Adrenal gland (tissue), 5 donors: ENCODE results near the gene KCNIP2.

Source experiments
- CTCF ChIP-seq, 6 experiments: fragments of 450-650 bp in 4 of 6; fragments of 200-600 bp in 2 of 6; sonication (generic) in 1 of 6; IDR thresholded peaks; 1 replicate in 5 of 6; 2 replicates in 1 of 6; pipeline versions ENCODE4 v1.5.1 to v1.8.0; 2016 to 2021; ENCODE audit warnings: antibody characterized with exemption in 6 of 6, mild to moderate bottlenecking in 2 of 6, moderate library complexity in 1 of 6
- POLR2A ChIP-seq, 2 donors: fragments of 450-650 bp; IDR thresholded peaks; one replicate each; pipeline ENCODE4 v1.6.1; 2017; ENCODE audit warnings: antibody characterized with exemption in 2 of 2, mild to moderate bottlenecking in 2 of 2, moderate library complexity in 1 of 2
- donor health status: DM: no; HTN: no; CAD: no.

GRCh38 chr10:101874252-101874651 is 30.7 kb upstream of the KCNIP2 start:
- no peak for TF ChIP-seq CTCF (IDR thresholded peaks at IDR 0.05)
- no peak for TF ChIP-seq POLR2A (IDR thresholded peaks at IDR 0.05)
